Measurements from ENCODE around the gene ITGAL.

GRCh38 chr16:30562021-30562420 is 89.5 kb downstream of the ITGAL start:
- TF ChIP-seq CTCF (conservative IDR thresholded peaks at IDR 0.05) = no peak
- no peak for TF ChIP-seq ZFX (IDR thresholded peaks at IDR 0.05)
